H1 (cell line): ENCODE results near the gene DPT. TPM values are rescaled to one million over a fixed set of nuclear protein-coding genes. Genes with fewer than 3 reads are reported as not detected.

Experiments used
- NRF1 ChIP-seq: IDR thresholded peaks from 2 replicates; pipeline ENCODE4 v1.6.1; 2011; ENCODE audit warnings: mild to moderate bottlenecking, low read depth, low read length, improper control_type of control experiment
- RBBP5 ChIP-seq: IDR thresholded peaks from 2 replicates; pipeline ENCODE4 v1.7.1; 2012; ENCODE audit warnings: low read depth, mild to moderate bottlenecking, inconsistent platforms, low read length, moderate library complexity, borderline replicate concordance
- SIX5 ChIP-seq: IDR thresholded peaks from 2 replicates; pipeline ENCODE4 v1.6.1; 2011; ENCODE audit warnings: mild to moderate bottlenecking, low read depth, low read length
- SP4 ChIP-seq: IDR thresholded peaks from 2 replicates; pipeline ENCODE4 v1.6.1; 2012; ENCODE audit warnings: low read length, inconsistent platforms
- SUZ12 ChIP-seq: fragments of 200-600 bp; sonication (generic); IDR thresholded peaks from 2 replicates; pipeline ENCODE4 v1.6.1; 2012; ENCODE audit warnings: mild to moderate bottlenecking, inconsistent platforms, low read length, moderate library complexity, mixed read lengths
- polyA plus RNA-seq, 7 experiments: library from polyadenylated mRNA; depleted of rRNA in 3 of 7; stranded (reverse) in 5 of 7; unstranded in 2 of 7; fragments of >200 nt in 5 of 7; fragments of 200-250 nt in 2 of 7; gene quantifications; 1 replicate in 5 of 7; 2 replicates in 1 of 7; 4 replicates in 1 of 7; pipeline versions ENCODE4 v1.2.1 to v1.2.3, GENCODE V29; 2011 to 2013; ENCODE audit warnings: missing spikeins in 2 of 7, mixed read lengths in 2 of 7
- total RNA-seq: library from RNA; stranded (reverse); fragmentation: NEBNext Ultra II Directional; extraction: Animal tissue kit (Norgen Biotek cat#: 25700); gene quantifications from 2 replicates; pipeline ENCODE4 v1.2.1, GENCODE V29; 2021
- TF ChIP-seq, protein P1 (sequence below), 3 experiments: IDR thresholded peaks; 1 replicate in 2 of 3; 2 replicates in 1 of 3; pipeline versions ENCODE4 v1.5.1 to v1.6.1; 2011; ENCODE audit warnings: low read length in 3 of 3, mild to moderate bottlenecking in 3 of 3, inconsistent platforms in 2 of 3, low read depth in 1 of 3, moderate library complexity in 1 of 3; ENCODE audit not compliant: insufficient read depth in 1 of 3; ENCODE audit errors: control extremely low read depth in 1 of 3

Gene DPT
- total and polyA plus RNA-seq, 2 of the 8 experiments (the other 6 are each of a cell fraction or from before 2014, with no cell fraction given) = not detected

DNA sequence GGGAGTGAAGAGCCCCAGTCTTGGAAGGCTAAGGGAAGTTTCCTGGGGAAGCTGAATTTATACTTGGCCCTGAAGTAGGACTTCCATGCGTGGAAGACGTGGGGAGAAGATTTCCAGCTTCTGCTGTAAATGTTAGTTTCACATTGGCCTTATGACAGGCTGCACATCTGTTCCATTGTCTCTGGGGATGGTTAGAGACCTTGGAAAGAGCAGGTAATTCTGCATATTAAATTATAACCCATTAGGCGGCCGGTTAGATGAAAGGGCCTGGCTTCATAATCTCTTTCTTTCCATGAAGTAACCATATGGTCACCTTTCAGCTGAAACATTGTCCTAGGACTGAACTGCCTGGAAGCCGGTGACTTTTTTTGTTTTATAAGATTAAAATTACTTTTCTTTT lies 37.5 kb downstream of the DPT start (continued):
- TF ChIP-seq, protein P1, sequence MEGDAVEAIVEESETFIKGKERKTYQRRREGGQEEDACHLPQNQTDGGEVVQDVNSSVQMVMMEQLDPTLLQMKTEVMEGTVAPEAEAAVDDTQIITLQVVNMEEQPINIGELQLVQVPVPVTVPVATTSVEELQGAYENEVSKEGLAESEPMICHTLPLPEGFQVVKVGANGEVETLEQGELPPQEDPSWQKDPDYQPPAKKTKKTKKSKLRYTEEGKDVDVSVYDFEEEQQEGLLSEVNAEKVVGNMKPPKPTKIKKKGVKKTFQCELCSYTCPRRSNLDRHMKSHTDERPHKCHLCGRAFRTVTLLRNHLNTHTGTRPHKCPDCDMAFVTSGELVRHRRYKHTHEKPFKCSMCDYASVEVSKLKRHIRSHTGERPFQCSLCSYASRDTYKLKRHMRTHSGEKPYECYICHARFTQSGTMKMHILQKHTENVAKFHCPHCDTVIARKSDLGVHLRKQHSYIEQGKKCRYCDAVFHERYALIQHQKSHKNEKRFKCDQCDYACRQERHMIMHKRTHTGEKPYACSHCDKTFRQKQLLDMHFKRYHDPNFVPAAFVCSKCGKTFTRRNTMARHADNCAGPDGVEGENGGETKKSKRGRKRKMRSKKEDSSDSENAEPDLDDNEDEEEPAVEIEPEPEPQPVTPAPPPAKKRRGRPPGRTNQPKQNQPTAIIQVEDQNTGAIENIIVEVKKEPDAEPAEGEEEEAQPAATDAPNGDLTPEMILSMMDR (IDR thresholded peaks at IDR 0.05; ENCODE audit: control extremely low read depth in 1 of 3, insufficient read depth in 1 of 3, low read depth in 1 of 3, low read length in 3 of 3) = no peak
- no peak for TF ChIP-seq SP4
- no peak for TF ChIP-seq NRF1
- no peak for TF ChIP-seq SUZ12
- TF ChIP-seq SIX5 = no peak
- no peak for TF ChIP-seq RBBP5
